Ramos (cell line): ENCODE results near the gene SMIM45.

ENCODE experiments used
- in situ Hi-C: fragments of 300-500 bp; cut with MboI; formaldehyde crosslinking; loops from one replicate; pipeline ENCODE4 v1.14.3; 2022; ENCODE audit warnings: low sequenced_read_pairs; ENCODE audit not compliant: unreplicated experiment

The SMIM45 gene

DNA sequence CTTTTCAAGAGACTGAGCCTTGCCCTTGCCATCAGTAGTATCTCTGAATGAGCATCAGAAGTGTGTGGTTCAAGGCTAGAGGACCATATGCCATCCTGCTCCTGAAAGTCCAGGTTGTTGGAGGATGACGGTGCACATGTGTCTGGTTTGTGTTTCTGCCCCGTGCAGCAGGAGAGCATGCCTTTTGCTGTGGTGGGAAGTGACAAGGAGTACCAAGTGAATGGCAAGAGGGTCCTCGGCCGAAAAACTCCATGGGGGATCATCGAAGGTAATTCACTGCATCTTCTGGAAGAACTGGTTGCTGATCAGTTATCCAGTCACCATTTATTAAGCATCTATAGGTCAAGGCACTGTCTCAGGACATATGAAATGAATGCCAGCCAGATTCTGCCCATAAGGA, 40.5 kb downstream of the SMIM45 start:
- in situ Hi-C loops: no loop called here

DNA sequence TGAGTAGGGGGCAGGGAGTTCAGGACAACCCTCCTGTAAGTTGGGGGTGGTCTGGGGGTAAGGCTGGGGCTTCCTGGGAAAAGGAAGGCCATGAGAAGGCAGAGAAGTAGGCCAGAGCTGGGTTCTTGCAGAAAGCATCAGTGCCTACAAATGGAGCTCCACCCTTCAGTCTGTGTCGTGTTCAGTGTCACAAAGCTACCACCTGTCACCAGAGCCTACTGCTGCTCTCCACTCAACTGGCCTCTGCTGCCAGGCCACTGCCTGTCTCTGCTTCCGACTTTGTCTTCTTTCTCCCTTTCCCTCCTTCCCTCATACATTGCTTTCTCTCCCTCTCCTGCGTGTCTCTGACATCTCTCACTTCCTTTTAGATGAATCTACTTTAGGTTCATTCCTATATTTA, 43.3 kb downstream of the SMIM45 start:
- in situ Hi-C loops: no loop called here

GRCh38 chr22:41996826-41997225, 44.9 kb downstream of the SMIM45 start:
- in situ Hi-C loops: no loop called here

- in situ Hi-C loops: no loop called here
Measured at GRCh38 chr22:41998361-41999261, 46.7 kb downstream of the SMIM45 start, which contains the start of gene WBP2NL. TSS of gene WBP2NL (plus strand) at chr22:41998788. CDS start at chr22:41998819, 31 bp downstream.

- in situ Hi-C loops: no loop called here
Measured at GRCh38 chr22:42000466-42000865, 48.5 kb downstream of the SMIM45 start.

GRCh38 chr22:42001121-42001520, 49.2 kb downstream of the SMIM45 start:
- in situ Hi-C loops: no loop called here

DNA sequence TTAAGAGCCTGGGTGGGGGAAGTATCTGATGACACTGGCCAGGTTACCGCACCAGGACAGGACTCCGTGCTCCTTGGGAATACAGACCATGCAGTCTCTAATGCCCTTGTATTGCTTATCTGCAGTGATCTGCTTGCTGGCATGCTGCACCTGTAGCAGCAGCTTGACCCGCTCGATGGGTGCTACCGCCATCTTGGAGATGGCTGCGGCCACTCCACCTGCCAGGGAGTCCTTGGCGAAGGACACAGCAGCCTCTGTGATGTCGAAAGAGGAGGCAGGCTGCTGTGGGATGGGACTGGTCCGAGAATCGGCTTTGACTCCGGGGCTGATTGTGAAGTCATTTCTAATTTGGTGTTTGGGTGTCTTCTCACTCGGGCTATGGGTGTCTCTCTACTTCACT, 49.8 kb downstream of the SMIM45 start:
- in situ Hi-C loops: no loop called here

DNA sequence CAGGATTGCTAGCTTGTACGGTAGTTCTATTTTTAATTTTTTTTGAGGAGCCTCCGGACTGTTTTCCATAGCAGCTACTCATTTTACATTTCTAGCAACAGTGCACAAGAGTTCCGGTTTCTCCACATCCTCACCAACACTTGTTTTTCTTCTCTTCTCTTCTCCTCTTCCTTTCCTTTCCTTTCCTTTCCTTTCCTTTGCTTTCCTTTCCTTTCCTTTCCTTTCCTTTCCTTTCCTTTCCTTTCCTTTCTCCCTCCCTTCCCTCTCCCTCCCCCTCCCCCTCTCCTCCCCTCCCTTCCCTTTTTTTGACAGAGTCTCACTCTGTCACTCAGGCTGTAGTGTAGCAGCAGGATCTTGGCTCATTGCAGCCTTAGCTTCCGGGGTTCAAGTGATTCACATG, 56.0 kb downstream of the SMIM45 start:
- in situ Hi-C loops: no loop called here
